ENCODE measurements around the gene ILF3. TPM values are rescaled to one million over a fixed set of nuclear protein-coding genes. Genes with fewer than 3 reads are reported as not detected.

Gene ILF3
- total and polyA plus RNA-seq, 2 experiments from 2014 or later, result 573 to 616 TPM

DNA sequence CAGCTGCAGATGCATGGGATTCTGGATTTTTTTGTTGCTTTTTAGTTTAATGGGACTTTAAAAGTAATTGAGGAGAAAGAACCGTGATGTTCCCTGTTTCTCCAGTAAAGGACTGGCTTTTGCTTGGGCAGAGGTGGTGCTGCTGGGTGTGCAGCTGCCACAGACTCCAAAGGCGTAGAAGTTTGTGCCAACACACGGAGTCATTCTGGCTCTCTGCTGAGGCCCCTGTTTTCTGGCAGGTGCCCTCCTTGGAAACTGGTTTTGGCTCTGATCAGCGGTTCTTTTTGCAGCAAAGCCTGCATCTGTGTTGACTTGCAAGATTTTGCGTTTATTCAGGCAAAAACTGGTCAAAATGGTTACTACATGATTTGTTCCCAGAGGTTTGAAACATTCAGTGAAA lies 31.1 kb downstream of the ILF3 start (continued):
- TF ChIP-seq, protein P1, sequence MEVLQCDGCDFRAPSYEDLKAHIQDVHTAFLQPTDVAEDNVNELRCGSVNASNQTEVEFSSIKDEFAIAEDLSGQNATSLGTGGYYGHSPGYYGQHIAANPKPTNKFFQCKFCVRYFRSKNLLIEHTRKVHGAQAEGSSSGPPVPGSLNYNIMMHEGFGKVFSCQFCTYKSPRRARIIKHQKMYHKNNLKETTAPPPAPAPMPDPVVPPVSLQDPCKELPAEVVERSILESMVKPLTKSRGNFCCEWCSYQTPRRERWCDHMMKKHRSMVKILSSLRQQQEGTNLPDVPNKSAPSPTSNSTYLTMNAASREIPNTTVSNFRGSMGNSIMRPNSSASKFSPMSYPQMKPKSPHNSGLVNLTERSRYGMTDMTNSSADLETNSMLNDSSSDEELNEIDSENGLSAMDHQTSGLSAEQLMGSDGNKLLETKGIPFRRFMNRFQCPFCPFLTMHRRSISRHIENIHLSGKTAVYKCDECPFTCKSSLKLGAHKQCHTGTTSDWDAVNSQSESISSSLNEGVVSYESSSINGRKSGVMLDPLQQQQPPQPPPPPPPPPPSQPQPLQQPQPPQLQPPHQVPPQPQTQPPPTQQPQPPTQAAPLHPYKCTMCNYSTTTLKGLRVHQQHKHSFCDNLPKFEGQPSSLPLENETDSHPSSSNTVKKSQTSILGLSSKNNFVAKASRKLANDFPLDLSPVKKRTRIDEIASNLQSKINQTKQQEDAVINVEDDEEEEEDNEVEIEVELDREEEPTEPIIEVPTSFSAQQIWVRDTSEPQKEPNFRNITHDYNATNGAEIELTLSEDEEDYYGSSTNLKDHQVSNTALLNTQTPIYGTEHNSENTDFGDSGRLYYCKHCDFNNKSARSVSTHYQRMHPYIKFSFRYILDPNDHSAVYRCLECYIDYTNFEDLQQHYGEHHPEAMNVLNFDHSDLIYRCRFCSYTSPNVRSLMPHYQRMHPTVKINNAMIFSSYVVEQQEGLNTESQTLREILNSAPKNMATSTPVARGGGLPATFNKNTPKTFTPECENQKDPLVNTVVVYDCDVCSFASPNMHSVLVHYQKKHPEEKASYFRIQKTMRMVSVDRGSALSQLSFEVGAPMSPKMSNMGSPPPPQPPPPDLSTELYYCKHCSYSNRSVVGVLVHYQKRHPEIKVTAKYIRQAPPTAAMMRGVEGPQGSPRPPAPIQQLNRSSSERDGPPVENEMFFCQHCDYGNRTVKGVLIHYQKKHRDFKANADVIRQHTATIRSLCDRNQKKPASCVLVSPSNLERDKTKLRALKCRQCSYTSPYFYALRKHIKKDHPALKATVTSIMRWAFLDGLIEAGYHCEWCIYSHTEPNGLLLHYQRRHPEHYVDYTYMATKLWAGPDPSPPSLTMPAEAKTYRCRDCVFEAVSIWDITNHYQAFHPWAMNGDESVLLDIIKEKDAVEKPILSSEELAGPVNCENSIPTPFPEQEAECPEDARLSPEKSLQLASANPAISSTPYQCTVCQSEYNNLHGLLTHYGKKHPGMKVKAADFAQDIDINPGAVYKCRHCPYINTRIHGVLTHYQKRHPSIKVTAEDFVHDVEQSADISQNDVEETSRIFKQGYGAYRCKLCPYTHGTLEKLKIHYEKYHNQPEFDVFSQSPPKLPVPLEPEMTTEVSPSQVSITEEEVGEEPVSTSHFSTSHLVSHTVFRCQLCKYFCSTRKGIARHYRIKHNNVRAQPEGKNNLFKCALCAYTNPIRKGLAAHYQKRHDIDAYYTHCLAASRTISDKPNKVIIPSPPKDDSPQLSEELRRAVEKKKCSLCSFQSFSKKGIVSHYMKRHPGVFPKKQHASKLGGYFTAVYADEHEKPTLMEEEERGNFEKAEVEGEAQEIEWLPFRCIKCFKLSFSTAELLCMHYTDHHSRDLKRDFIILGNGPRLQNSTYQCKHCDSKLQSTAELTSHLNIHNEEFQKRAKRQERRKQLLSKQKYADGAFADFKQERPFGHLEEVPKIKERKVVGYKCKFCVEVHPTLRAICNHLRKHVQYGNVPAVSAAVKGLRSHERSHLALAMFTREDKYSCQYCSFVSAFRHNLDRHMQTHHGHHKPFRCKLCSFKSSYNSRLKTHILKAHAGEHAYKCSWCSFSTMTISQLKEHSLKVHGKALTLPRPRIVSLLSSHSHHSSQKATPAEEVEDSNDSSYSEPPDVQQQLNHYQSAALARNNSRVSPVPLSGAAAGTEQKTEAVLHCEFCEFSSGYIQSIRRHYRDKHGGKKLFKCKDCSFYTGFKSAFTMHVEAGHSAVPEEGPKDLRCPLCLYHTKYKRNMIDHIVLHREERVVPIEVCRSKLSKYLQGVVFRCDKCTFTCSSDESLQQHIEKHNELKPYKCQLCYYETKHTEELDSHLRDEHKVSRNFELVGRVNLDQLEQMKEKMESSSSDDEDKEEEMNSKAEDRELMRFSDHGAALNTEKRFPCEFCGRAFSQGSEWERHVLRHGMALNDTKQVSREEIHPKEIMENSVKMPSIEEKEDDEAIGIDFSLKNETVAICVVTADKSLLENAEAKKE (CRISPR knock-in tag; IDR thresholded peaks at IDR 0.05), result no peak
- no peak for TF ChIP-seq JUNB (IDR thresholded peaks at IDR 0.05; ENCODE audit: unreplicated experiment)

DNA sequence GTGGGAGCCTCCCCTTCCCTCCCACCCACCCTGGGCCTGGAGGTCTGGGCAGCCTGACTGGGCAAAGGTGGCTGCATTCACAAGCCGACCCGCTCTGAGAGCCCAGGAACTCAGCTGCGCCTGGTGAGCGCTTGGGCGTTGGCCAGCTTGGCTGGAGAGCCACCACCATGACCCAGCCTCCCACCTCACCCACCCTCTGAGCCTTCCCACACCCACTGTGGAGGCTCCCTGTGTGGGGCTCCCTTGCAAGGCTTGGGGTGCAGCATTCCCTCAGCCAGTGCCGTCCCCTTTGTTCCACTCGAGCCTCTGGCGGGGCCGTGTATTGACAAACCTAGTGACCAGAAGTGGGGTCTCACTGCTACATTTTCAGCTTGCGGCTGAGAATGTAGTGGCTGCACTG lies 32.0 kb downstream of the ILF3 start:
- no peak overlapping the region for H3K27ac ChIP-seq (ENCODE audit: low read depth)
- H2AFZ ChIP-seq, result no peak overlapping the region
- no peak overlapping the region for H3K4me2 ChIP-seq
- no peak overlapping the region for H3K27ac Mint-ChIP-seq
- H4K20me1 ChIP-seq (replicated peaks; ENCODE audit: insufficient read depth), result peaks cover 58% of the 10 kb centered on the region
- ATAC-seq, result no peak
- H3F3A ChIP-seq (replicated peaks; ENCODE audit: low read depth), result peaks cover 77% of the 10 kb centered on the region
- no peak overlapping the region for H3K4me3 ChIP-seq
- H3K9me2 ChIP-seq (ENCODE audit: insufficient read depth), result no peaks in the 10 kb centered on the region
- no peak for DNase-seq (ENCODE audit: low spot score)
- H3K4me1 Mint-ChIP-seq, result peaks cover 4% of the 10 kb centered on the region; the same call in 2 of the 3 replicates
- H3K27me3 ChIP-seq (ENCODE audit: insufficient read depth), result no peaks in the 10 kb centered on the region
- H3K36me3 ChIP-seq (ENCODE audit: insufficient read depth), result peaks cover 83% of the 10 kb centered on the region
- H3K36me3 Mint-ChIP-seq (ENCODE audit: low read depth), result peaks cover 97% of the 10 kb centered on the region
- H3K4me3 Mint-ChIP-seq, result no peak overlapping the region
- peaks cover 23% of the 10 kb centered on the region for H3K27me3 Mint-ChIP-seq (ENCODE audit: insufficient read depth, low read depth, poor library complexity)
- peaks cover 54% of the 10 kb centered on the region for H3K79me2 ChIP-seq (replicated peaks; ENCODE audit: insufficient read depth)
- no peaks in the 10 kb centered on the region for H3K4me1 ChIP-seq (ENCODE audit: insufficient read depth)
- TF ChIP-seq, protein P2, sequence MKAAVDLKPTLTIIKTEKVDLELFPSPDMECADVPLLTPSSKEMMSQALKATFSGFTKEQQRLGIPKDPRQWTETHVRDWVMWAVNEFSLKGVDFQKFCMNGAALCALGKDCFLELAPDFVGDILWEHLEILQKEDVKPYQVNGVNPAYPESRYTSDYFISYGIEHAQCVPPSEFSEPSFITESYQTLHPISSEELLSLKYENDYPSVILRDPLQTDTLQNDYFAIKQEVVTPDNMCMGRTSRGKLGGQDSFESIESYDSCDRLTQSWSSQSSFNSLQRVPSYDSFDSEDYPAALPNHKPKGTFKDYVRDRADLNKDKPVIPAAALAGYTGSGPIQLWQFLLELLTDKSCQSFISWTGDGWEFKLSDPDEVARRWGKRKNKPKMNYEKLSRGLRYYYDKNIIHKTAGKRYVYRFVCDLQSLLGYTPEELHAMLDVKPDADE (IDR thresholded peaks at IDR 0.05), result no peak
- 0 out of 2 replicates have a peak, but pooled peaks have one; percentile 18 for TF ChIP-seq POLR2AphosphoS5 (IDR thresholded peaks at IDR 0.05; ENCODE audit: low read depth)
- no peaks in the 10 kb centered on the region for H3K9me3 Mint-ChIP-seq
